Measurements from ENCODE around the gene PTPRG. TPM values are rescaled to one million over a fixed set of nuclear protein-coding genes. Genes with fewer than 3 reads are reported as not detected.

PTPRG gene
- total RNA-seq, 1 donor from 2014 or later, result 44.3 TPM

DNA sequence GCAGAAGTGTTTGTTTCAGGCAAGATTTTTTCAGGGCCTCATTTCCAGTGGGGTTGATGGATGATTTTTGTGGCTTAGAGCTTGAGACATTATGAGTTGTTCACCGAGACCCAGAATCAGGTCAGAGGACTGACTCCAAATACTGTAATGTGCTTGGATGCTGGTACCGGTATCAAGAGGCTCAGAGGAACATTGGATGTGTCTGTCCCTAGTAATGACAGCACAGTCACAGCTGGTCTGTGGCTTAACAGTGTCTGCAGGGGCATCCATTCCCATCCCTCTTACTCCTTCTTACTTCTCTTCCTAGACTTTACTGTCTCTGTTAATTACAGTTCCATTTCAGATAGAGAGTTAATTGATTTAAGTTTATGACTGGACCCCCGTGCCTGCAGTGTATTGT is 107.8 kb downstream of the PTPRG start:
- DNase-seq (ENCODE audit: low spot score, unreplicated experiment), result no peak
- H3K36me3 Mint-ChIP-seq (ENCODE audit: insufficient read depth), result peaks cover 8% of the 10 kb centered on the region
- no peak overlapping the region for H3K27ac Mint-ChIP-seq
- TF ChIP-seq, protein P1, sequence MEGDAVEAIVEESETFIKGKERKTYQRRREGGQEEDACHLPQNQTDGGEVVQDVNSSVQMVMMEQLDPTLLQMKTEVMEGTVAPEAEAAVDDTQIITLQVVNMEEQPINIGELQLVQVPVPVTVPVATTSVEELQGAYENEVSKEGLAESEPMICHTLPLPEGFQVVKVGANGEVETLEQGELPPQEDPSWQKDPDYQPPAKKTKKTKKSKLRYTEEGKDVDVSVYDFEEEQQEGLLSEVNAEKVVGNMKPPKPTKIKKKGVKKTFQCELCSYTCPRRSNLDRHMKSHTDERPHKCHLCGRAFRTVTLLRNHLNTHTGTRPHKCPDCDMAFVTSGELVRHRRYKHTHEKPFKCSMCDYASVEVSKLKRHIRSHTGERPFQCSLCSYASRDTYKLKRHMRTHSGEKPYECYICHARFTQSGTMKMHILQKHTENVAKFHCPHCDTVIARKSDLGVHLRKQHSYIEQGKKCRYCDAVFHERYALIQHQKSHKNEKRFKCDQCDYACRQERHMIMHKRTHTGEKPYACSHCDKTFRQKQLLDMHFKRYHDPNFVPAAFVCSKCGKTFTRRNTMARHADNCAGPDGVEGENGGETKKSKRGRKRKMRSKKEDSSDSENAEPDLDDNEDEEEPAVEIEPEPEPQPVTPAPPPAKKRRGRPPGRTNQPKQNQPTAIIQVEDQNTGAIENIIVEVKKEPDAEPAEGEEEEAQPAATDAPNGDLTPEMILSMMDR (IDR thresholded peaks at IDR 0.05; ENCODE audit: unreplicated experiment), result no peak
- H3K4me3 Mint-ChIP-seq (ENCODE audit: low read depth), result no peak overlapping the region
- peaks cover 2% of the 10 kb centered on the region for H3K9me3 Mint-ChIP-seq (ENCODE audit: low read depth)
- peaks cover 5% of the 10 kb centered on the region for H3K4me1 Mint-ChIP-seq (ENCODE audit: low read depth)
- H3K27me3 Mint-ChIP-seq, result no peaks in the 10 kb centered on the region

DNA sequence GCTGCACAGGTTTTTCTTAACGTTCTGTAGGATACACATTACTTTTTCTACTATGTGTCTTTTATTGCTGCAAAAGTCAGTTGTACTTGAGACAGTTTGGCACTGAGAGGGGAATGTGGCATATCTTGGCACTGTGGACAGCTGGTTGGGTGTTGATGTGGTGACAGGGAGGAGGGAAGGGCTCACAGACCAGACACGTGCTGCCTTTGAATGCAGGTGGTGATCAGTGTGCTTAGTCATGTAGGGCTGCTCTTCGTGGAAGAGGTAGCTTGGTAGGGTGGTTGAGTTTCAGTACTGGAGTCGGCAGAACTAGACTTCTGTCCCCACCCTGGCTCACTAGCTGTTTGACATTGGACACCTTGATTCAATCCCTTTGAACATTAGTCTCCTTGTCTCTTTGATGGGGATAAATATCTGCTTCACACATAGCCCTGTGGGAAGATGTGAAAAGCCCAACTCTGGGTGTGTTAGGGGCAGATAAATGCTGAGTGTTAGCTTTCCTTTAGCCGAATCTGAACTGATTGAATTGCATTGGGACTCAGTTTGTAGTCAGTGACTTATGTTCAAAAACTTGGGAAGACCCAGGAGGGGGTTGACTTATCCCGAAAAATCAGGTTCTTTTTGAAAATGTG is 108.4 kb downstream of the PTPRG start:
- H3K27ac Mint-ChIP-seq, result no peak overlapping the region

DNA sequence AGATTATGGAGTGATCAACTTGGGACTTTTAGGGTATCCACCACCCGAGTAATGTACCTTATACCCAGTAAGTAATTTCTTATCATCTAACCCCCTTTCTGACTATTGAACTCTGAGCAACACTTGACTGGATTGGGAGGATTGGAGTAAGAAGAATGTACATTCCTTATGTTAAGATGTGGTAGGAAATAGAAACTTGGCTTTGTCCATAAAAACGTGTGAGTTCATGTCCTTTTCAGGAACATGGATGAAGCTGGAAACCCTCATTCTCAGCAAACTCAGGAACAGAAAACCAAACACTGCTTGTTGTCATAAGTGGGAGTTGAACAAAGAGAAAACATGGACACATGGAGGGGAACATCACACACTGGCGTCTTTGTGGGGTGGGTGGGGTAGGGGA is 112.3 kb downstream of the PTPRG start:
- Mint-ChIP-seq H3K9me3 (ENCODE audit: low read depth) (peaks cover 2% of the 10 kb centered on the region), H3K36me3 (ENCODE audit: insufficient read depth) (peaks cover 8% of the 10 kb centered on the region), H3K27me3 (no peaks in the 10 kb centered on the region), H3K4me3 (ENCODE audit: low read depth) (no peak overlapping the region), H3K4me1 (ENCODE audit: low read depth) (peaks cover 10% of the 10 kb centered on the region), H3K27ac (no peak overlapping the region)
- no peak for DNase-seq (ENCODE audit: low spot score, unreplicated experiment)
- TF ChIP-seq, protein P1 (IDR thresholded peaks at IDR 0.05; ENCODE audit: unreplicated experiment), result no peak

More for the DNA sequence above, 108.4 kb downstream of the PTPRG start:
- Mint-ChIP-seq H3K36me3 (ENCODE audit: insufficient read depth) (peaks cover 8% of the 10 kb centered on the region), H3K27me3 (no peaks in the 10 kb centered on the region), H3K9me3 (ENCODE audit: low read depth) (peaks cover 2% of the 10 kb centered on the region), H3K4me3 (ENCODE audit: low read depth) (no peak overlapping the region), H3K4me1 (ENCODE audit: low read depth) (peaks cover 8% of the 10 kb centered on the region)
- DNase-seq (ENCODE audit: low spot score, unreplicated experiment), result no peak
- TF ChIP-seq, protein P1 (IDR thresholded peaks at IDR 0.05; ENCODE audit: unreplicated experiment), result no peak

DNA sequence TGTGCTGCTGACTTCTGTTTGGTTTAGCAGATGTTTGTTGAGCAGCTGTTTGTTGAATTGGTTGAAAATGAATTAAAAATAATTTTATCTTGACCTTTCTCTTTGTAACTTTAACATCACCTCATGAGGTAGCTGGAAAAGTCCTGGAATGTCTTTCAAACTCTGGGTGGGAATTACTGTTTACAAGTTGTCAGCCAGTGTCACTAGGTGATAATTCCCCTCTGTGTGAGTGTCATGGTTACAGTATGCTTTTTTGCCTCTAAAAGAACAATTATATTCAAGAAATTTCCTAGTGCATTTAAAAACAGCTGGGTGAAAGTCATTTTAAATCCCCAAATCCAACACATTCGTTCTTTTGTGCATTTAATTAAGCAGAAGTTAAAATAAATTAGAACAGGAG is 113.2 kb downstream of the PTPRG start:
- Mint-ChIP-seq H3K4me1 (ENCODE audit: low read depth) (peaks cover 7% of the 10 kb centered on the region), H3K36me3 (ENCODE audit: insufficient read depth) (peaks cover 8% of the 10 kb centered on the region), H3K9me3 (ENCODE audit: low read depth) (peaks cover 2% of the 10 kb centered on the region), H3K4me3 (ENCODE audit: low read depth) (no peak overlapping the region), H3K27me3 (no peaks in the 10 kb centered on the region), H3K27ac (no peak overlapping the region)
- no peak for DNase-seq (ENCODE audit: low spot score, unreplicated experiment)
- TF ChIP-seq, protein P1 (IDR thresholded peaks at IDR 0.05; ENCODE audit: unreplicated experiment), result no peak

DNA sequence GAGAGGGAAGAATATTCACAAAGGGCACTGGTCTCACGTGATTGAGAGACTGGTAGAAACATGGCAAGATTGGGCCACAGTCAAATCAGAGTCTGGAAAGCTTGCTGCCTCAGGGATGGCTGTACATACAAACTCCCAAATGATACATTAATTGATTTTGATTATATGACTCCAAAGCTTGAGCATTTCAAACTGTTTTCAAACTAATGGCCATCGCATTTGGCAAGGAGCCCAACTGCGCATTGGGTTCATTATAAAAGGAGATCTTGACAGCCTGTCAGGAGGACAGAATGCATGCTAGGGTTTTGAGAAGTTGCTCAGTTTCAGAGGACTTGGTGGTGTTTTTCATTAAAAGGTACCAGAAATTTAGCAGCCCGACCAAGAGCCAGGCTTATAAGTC is 117.7 kb downstream of the PTPRG start:
- Mint-ChIP-seq H3K27me3 (no peaks in the 10 kb centered on the region), H3K4me1 (ENCODE audit: low read depth) (peaks cover 7% of the 10 kb centered on the region), H3K36me3 (ENCODE audit: insufficient read depth) (no peaks in the 10 kb centered on the region), H3K4me3 (ENCODE audit: low read depth) (no peak overlapping the region), H3K27ac (no peak overlapping the region), H3K9me3 (ENCODE audit: low read depth) (no peaks in the 10 kb centered on the region)
- TF ChIP-seq, protein P1 (IDR thresholded peaks at IDR 0.05; ENCODE audit: unreplicated experiment), result no peak
- no peak for DNase-seq (ENCODE audit: low spot score, unreplicated experiment)
